CD4-positive, alpha-beta T cell treated with Interferon gamma for 1 hour (primary cell): ENCODE results near the gene TOR3A.
"Not testable (repeated sequence)": the region's sequence is repeated elsewhere in the genome, so short reads cannot be mapped to it uniquely, and the experiment has no call there.

Experiments
- DNase-seq: peaks from one replicate; pipeline ENCODE4 v3.0.0-alpha.2; 2020

Gene TOR3A

DNA sequence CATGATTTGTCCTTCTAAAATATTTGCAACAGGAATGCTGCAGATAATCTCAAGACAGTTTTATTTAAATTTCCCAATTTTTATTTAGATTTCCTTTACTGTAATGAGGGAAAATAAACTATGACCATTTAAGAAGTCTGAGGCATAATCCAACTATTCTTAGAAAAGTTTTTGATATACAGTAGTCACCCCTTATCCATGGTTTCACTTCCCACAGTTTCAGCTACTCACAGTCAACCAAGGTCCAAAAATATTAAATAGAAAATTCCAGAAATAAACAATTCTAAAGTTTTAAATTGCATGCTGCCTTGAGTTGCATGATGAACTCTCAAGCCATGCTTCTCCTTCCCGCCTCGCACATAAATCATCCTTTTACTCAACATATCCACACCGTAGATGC is 33.3 kb downstream of the TOR3A start:
- DNase-seq, result no peak

DNA sequence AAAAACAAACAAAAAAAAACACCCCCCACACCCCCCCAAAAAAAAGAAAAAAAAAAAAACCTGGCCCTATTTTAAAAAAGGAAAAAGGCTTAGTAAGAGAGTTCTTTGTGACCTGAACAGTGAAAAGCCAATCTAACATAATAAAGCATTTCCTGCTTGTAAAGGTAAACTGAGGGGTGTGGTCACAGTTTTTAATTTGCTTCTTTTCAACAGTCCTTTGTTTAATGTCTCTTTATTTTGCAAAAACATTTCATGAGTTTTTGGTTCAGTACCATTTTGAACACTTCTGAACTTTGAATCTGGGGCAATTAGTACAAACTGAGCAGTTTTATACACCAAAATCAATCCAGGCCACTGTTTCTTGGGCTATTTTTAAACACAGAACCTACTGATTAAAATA is 37.6 kb downstream of the TOR3A start:
- DNase-seq, result no peak

DNA sequence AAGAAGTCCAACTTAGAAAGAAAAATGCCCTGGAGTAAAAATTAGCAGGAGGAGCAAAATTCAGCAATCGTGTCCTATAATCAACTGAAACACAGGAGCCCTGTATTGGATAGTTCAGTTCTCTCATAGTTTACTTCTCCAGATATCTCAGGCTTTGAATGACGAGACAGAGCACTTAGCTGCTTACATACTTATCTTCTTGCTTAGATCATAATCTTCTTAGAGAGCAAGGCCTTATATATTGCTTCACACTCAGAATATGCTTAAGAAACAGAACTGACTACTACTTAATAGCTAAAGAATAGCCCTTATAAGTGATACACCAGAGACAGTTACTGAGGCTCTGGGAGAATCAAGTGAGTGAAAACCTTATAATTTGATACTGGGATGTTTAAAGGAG is 38.9 kb downstream of the TOR3A start:
- no peak for DNase-seq

GRCh38 chr1:179121159-179121938 is 39.5 kb downstream of the TOR3A start:
- DNase-seq, result no peak

GRCh38 chr1:179124873-179125272 is 43.0 kb downstream of the TOR3A start:
- DNase-seq, result no peak

DNA sequence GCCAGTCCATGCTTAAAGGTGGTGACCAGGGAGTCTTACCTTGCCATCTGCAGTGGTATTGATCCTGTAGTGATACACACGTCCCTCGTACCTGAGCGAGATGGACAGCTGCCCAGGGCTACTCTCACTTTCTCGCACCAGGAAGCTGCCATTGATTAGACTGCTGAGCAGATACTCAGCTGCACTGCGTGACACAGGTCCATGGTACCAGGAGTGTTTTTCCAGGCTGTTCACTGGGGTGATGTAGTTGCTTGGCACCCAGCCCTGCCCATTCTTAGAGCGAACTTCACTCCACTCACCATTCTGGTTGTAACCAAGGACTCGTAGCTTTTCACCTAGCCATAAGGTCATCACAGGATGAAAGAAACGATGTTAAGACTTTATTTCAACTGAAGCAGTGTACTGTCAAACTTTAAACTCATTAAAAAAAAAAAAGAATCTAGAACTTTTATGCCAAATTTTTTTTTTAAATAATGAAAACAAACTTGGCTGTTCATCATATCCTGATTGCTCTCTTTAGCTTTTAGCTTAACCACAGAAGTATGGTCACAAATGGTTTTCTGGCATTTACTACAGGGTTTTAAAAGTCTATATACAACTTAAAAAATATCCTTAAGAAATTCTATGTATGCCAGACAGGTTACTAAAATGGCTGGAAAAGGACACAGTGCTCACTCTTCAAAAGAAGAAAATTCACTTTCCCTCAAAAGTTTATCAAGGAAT is 44.6 kb downstream of the TOR3A start:
- no peak for DNase-seq

DNA sequence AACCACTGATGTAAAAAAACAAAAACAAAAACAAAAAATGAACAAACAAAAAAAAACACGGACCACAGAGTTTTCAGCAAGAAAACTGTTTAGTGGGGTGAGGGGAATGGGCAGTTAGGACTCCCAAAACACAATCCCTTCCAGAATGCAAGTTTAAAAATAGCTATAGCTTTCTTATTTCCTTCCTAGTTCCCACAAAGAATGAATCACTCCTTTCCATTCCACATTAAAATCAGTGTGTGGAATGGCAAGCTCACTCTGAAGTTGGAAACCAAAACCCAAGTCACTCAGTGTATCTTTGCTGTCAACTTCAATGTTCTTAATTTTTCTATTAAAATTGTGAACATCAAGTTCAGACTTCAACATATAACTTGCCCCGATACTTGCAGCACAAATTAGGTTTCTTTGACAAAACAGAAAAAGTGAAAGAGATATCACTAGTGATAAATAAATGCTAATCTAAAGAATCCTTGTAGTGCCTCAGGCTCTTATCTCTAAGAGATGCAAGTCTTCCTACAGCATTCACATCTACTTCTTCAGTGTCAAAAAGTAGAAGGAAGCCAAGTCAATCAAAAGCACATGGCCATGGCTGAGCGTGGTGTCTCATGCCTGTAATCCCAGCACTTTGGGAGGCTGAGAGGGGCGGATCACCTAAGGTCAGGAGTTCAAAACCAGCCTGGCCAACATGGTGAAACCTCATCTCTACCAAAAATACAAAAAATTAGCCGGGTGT is 45.5 kb downstream of the TOR3A start:
- DNase-seq, result no peak

DNA sequence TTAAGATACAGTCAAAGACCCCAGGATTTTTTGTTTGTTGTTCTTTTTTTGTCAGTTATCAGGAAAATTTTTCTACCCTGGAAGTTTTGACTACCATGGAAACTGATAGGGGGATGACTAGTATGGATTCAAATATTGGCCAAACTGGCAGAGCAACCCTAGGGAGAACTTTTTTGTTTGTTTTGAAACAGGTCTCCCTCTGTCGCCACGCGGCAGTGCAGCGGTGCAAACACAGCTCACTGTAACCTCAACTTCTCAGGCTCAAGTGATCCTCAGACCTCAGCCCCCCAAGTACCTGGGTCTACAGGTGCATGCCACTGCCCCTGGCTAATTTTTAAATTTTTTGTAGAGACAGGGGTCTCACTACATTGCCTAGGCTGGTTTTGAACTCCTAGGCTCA is 46.6 kb downstream of the TOR3A start:
- DNase-seq, result no peak

DNA sequence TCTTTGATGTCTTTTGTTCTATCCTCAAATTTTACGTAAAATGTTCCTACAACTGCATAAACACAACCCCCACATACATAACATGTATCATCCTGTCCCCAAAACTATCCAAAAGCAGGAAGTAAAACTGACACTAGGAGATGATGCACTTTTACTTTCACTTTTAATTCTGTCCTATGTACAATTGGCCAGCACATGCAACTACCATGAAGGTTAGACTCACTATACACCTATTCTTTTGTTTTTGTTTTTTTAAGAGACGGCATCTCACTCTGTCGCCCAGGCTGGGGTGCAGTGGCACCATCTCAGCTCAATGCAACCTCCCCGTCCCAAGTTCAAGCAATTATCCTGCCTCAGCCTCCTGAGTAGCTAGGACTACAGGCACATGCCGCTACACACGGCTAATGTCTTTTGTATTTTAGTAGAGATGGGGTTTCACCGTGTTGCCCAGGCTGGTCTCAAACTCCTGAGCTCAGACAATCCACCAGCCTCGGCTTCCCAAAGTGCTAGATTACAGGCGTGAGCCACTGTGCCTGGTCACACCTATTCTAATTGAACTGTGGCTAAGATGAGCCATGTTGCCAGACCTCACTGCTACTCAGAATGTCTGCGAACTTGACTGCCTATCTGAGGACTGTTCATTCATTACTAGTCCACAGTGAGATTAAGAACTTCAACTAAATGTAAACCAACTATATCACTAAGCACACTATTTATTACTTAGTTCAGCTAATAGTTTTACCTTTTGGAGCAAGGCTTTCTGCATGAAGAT is 48.0 kb downstream of the TOR3A start:
- no peak for DNase-seq

GRCh38 chr1:179135168-179135567 is 53.3 kb downstream of the TOR3A start:
- not testable (repeated sequence) for DNase-seq

- not testable (repeated sequence) for DNase-seq
Measured at GRCh38 chr1:179135707-179136106, 53.8 kb downstream of the TOR3A start.

DNA sequence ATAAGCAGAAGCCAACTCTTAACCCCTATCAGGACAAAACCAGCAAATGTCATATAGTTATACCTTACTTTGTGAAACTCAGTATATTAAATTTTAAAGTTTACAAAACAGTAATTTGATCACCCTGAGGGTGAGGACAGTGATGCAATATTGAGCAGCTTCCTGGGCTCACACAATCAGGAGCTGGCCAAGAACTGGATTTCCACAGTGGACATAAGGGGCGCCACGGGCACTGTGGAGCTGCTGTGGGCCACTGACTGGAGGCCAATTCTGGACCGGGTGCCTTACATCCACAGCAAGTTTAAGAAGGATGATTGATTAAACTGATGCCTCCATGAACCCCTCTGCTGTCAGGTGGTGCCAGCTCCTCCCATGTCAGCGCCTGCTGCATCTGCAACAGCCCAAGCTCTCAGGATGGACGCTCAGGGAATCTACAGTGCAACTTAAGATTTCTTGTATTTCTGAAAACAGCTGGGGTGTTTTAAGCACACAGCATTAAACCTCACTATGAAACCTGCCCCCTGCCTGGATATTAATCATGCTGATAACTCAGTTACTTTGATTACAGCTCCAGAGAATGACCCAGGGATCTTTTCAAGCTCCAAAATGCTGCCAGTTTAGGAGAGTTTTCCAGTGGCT is 55.9 kb downstream of the TOR3A start:
- no peak for DNase-seq

- not testable (repeated sequence) for DNase-seq
Measured at GRCh38 chr1:179138755-179139154, 56.9 kb downstream of the TOR3A start.

DNA sequence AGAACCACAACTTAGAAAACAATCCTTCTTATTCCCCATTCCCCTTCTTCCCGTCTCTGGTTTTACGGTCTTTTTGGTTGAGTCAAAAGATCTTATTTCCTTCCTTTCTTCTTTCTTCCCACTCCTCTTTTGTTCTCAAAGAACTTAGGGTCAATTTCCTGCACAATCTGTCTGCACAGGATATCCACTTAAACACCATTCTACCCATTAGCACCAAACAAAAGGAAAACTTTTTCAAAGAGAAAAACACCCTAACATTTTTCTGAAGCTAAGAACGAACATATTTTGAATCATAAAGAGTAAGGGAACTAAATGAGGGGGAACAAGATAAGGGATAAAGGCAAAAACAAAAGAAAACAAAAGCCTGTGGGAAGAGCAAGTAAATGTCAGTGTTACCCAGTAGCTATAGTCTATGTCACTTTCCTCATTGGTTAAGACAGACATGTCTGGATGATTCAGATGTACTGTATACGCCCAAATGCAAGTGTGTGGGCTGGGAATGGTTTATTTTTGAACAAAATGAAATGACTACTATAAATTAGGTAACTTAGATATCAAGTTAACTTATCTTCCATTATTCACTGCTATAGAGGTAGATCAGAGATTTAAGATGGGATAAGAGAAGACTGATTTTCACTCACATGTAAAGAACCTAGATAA is 59.9 kb downstream of the TOR3A start:
- no peak for DNase-seq

- no peak for DNase-seq
Measured at GRCh38 chr1:179142889-179143299, 61.0 kb downstream of the TOR3A start.

DNA sequence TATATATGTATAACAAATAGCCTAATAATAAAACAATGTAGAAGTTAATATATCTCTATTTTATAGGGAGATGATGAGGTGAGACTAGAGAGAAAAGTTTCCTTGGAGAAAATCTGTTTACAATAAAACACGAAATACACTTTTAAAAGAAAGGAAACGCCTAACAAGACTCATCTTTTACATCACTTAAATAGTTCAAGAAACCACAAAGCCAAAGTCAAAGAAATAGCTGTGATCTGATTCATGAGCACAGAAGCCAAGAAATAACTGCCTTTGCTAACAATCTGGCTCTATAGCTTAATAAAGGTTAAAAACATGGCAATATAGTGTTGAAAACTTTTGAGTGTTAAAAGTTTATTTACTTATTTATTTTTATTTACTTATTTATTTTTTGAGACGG is 61.5 kb downstream of the TOR3A start:
- DNase-seq, result no peak

DNA sequence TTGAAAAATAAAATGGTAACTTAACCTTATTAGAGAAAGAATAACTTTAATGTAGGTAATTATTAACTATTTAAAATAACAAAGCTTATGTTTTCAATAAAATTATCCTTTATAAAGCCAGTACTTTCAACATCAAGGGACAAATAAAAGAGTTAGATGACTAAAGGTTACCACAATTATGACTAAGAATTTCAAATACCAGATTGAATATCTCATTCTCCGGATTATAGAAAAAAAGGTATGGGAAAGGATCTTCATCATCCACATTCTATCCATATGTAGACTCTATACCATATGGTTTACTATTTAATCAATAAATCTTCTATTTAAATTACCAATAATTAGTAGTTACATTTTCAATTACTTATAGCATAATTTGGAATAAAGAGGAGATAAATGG is 62.8 kb downstream of the TOR3A start:
- DNase-seq, result no peak

DNA sequence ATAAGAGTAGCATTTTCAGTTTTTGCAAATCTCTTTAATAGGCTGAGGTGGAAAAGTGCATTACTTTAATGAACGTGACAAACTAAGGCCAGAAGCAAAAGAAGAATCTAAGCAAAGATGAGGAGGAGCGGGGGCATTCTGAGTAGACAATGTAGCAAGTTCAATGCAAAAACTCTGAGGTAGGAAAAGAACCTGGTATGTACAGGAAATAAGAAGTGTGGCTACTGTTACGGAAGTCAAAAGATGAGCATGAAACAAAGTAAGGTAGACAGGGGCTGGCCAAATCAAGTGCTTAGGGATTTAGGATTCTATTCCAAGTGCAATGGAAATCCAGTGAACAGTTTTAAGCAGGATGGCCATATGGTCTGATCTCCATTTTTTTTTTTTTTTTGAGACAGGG is 63.7 kb downstream of the TOR3A start:
- no peak for DNase-seq
